Breast epithelium (tissue), 4 donors: ENCODE results near the gene RAB14. TPM values are rescaled to one million over a fixed set of nuclear protein-coding genes. Genes with fewer than 3 reads are reported as not detected.

Source experiments
- DNase-seq, 2 donors: peaks; one replicate each; pipeline ENCODE4 v3.0.0-alpha.2; 2019; ENCODE audit warnings: low spot score in 2 of 2
- H3K27ac ChIP-seq, 2 donors: fragments of 200-600 bp; sonication (generic) in 1 of 2; one replicate each; pipeline ENCODE4 v1.5.1; 2016 to 2019; ENCODE audit warnings: mild to moderate bottlenecking in 1 of 2
- H3K27me3 ChIP-seq, 2 donors: fragments of 200-600 bp; sonication (generic) in 1 of 2; one replicate each; pipeline versions ENCODE4 v1.5.1 to v1.6.0; 2017 to 2019; ENCODE audit warnings: control low read depth in 1 of 2, mild to moderate bottlenecking in 1 of 2
- H3K36me3 ChIP-seq: fragments of 200-600 bp; one replicate; pipeline ENCODE4 v1.5.1; 2019
- H3K4me1 ChIP-seq, 2 donors: fragments of 200-600 bp; sonication (generic); one replicate each; pipeline ENCODE4 v1.5.1; 2016 to 2019; ENCODE audit warnings: control low read depth in 1 of 2
- H3K4me3 ChIP-seq, 3 donors: fragments of 200-600 bp; sonication (generic); 1 replicate in 2 of 3; 2 replicates in 1 of 3; pipeline ENCODE4 v1.5.1; 2016 to 2019; ENCODE audit warnings: mild to moderate bottlenecking in 3 of 3, moderate library complexity in 2 of 3
- H3K9me3 ChIP-seq, 2 donors: fragments of 200-600 bp; sonication (generic) in 1 of 2; one replicate each; pipeline ENCODE4 v1.5.1; 2016 to 2019; ENCODE audit warnings: control low read depth in 1 of 2
- POLR2A ChIP-seq: fragments of 450-650 bp; IDR thresholded peaks from one replicate; pipeline ENCODE4 v1.6.1; 2016; ENCODE audit warnings: antibody characterized with exemption, mild to moderate bottlenecking, moderate library complexity
- POLR2AphosphoS5 ChIP-seq, 3 donors: sonication (generic); formaldehyde crosslinking; IDR thresholded peaks; one replicate each; pipeline ENCODE4 v1.6.1; 2017; ENCODE audit warnings: antibody characterized with exemption in 3 of 3
- intact Hi-C: fragments of 100-400 bp; cut with DNase I; formaldehyde crosslinking; loops from one replicate; pipeline ENCODE4 v1.15.1; 2023; ENCODE audit warnings: low total_unique reads
- total RNA-seq, 3 donors: library from RNA; depleted of rRNA; stranded (reverse); fragments of >200 nt; gene quantifications; one replicate each; pipeline ENCODE4 v1.1.0, GENCODE V29; 2016
- TF ChIP-seq, protein P1 (sequence below), 3 donors: fragments of 450-650 bp; IDR thresholded peaks; one replicate each; pipeline ENCODE4 v1.5.1; 2016 to 2017; ENCODE audit warnings: antibody characterized with exemption in 3 of 3, mild to moderate bottlenecking in 3 of 3, moderate library complexity in 3 of 3

RAB14 gene
- total RNA-seq, 3 donors from 2014 or later = 36.5 to 53.1 (median 41.3) TPM

GRCh38 chr9:121194730-121195129 lies 6.9 kb downstream of the RAB14 start:
- intact Hi-C loops = no loop called here
- H3K27me3 ChIP-seq = no peaks in the 10 kb centered on the region
- H3K4me1 ChIP-seq = peaks cover 0 to 3% of the 10 kb centered on the region in 2 donors
- no peaks in the 10 kb centered on the region for H3K36me3 ChIP-seq
- DNase-seq = no peak
- TF ChIP-seq, protein P1, sequence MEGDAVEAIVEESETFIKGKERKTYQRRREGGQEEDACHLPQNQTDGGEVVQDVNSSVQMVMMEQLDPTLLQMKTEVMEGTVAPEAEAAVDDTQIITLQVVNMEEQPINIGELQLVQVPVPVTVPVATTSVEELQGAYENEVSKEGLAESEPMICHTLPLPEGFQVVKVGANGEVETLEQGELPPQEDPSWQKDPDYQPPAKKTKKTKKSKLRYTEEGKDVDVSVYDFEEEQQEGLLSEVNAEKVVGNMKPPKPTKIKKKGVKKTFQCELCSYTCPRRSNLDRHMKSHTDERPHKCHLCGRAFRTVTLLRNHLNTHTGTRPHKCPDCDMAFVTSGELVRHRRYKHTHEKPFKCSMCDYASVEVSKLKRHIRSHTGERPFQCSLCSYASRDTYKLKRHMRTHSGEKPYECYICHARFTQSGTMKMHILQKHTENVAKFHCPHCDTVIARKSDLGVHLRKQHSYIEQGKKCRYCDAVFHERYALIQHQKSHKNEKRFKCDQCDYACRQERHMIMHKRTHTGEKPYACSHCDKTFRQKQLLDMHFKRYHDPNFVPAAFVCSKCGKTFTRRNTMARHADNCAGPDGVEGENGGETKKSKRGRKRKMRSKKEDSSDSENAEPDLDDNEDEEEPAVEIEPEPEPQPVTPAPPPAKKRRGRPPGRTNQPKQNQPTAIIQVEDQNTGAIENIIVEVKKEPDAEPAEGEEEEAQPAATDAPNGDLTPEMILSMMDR (IDR thresholded peaks at IDR 0.05) = no peak
- no peak for TF ChIP-seq POLR2A
- H3K4me3 ChIP-seq = no peak overlapping the region
- peak overlapping the region in 1 of 2 donors; percentile 15 for H3K27ac ChIP-seq
- H3K9me3 ChIP-seq = no peaks in the 10 kb centered on the region

- H3K9me3 ChIP-seq = no peaks in the 10 kb centered on the region
- H3K27me3 ChIP-seq = no peaks in the 10 kb centered on the region
- intact Hi-C loops = no loop called here
- H3K4me1 ChIP-seq = no peaks in the 10 kb centered on the region
- TF ChIP-seq, protein P1 (IDR thresholded peaks at IDR 0.05) = no peak
- no peak for TF ChIP-seq POLR2AphosphoS5 (IDR thresholded peaks at IDR 0.05)
- no peak for TF ChIP-seq POLR2A
- no peak overlapping the region for H3K27ac ChIP-seq
- H3K4me3 ChIP-seq = no peak overlapping the region
- DNase-seq = no peak
- no peaks in the 10 kb centered on the region for H3K36me3 ChIP-seq
Measured at GRCh38 chr9:121192959-121193640, 8.6 kb downstream of the RAB14 start.

- no peaks in the 10 kb centered on the region for H3K27me3 ChIP-seq
- intact Hi-C loops = no loop called here
- no peak overlapping the region for H3K27ac ChIP-seq
- H3K4me1 ChIP-seq = no peaks in the 10 kb centered on the region
- no peaks in the 10 kb centered on the region for H3K9me3 ChIP-seq
- no peak for DNase-seq
- no peak overlapping the region for H3K4me3 ChIP-seq
- TF ChIP-seq POLR2AphosphoS5 (IDR thresholded peaks at IDR 0.05) (no peak), POLR2A (no peak)
- TF ChIP-seq, protein P1 (IDR thresholded peaks at IDR 0.05) = no peak
- H3K36me3 ChIP-seq = no peaks in the 10 kb centered on the region
Measured at GRCh38 chr9:121192518-121192917, 9.2 kb downstream of the RAB14 start.

DNA sequence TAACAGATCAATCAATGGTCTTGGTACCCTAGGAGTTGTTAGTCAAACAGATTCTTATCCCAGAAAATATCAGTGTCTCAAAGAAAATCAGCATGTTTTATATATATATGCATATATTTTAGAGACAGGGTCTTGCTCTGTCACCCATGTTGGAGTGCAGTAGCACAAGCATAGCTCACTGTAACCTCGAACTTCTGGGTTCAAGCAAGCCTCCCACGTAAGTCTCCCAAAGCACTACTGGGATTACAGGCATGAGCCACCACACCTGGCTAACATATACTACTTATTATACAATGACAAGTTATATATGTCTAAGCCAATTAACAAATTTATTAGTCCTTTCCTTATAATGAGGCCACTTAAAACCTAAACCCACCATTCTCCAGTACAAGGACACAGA lies 10.4 kb downstream of the RAB14 start:
- Histone ChIP-seq H3K27ac (no peak overlapping the region), H3K9me3 (no peaks in the 10 kb centered on the region), H3K36me3 (no peaks in the 10 kb centered on the region), H3K4me3 (no peak overlapping the region), H3K4me1 (no peaks in the 10 kb centered on the region), H3K27me3 (no peaks in the 10 kb centered on the region)
- intact Hi-C loops = no loop called here
- TF ChIP-seq POLR2A (no peak), POLR2AphosphoS5 (IDR thresholded peaks at IDR 0.05) (no peak)
- TF ChIP-seq, protein P1 (IDR thresholded peaks at IDR 0.05) = no peak
- DNase-seq = no peak

GRCh38 chr9:121189660-121190059 lies 12.0 kb downstream of the RAB14 start:
- no peak overlapping the region for H3K4me3 ChIP-seq
- H3K27me3 ChIP-seq = no peaks in the 10 kb centered on the region
- TF ChIP-seq POLR2AphosphoS5 (IDR thresholded peaks at IDR 0.05) (no peak), POLR2A (no peak)
- TF ChIP-seq, protein P1 (IDR thresholded peaks at IDR 0.05) = no peak
- H3K27ac ChIP-seq = no peak overlapping the region
- no peaks in the 10 kb centered on the region for H3K9me3 ChIP-seq
- DNase-seq = no peak
- H3K36me3 ChIP-seq = no peaks in the 10 kb centered on the region
- intact Hi-C loops = no loop called here
- H3K4me1 ChIP-seq = no peaks in the 10 kb centered on the region
